Caco-2 (cell line): ENCODE results near the gene MIER3. TPM values are rescaled to one million over a fixed set of nuclear protein-coding genes. Genes with fewer than 3 reads are reported as not detected.

Experiments
- BruUV-seq: library from RNA; stranded (reverse); fragments of 400-500 nt; replicated peaks from 2 replicates; lab custom pipeline; 2021; lab: Mats Ljungman, UMichigan
- CTCF ChIA-PET: fragments of 300-600 bp; sonication (Branson Sonifier 250); formaldehyde crosslinking; loops from one replicate; lab custom pipeline; 2022; ENCODE audit warnings: antibody characterized with exemption; lab: Charles Lee
- POLR2A ChIA-PET: fragments of 300-600 bp; sonication (Branson Sonifier 250); formaldehyde crosslinking; loops from one replicate; lab custom pipeline; 2022; ENCODE audit warnings: antibody characterized with exemption; lab: Charles Lee
- DNase-seq, 2 experiments: peaks; one replicate each; pipeline versions ENCODE4 v3.0.0 to v3.0.0-alpha.2; 2020 to 2022
- H3K27me3 ChIP-seq: replicated peaks from 2 replicates; pipeline ENCODE4 v1.6.0; 2011; ENCODE audit warnings: low read length; ENCODE audit not compliant: control insufficient read depth, insufficient read depth
- H3K36me3 ChIP-seq: 2 replicates; pipeline ENCODE4 v1.5.1; 2011; ENCODE audit warnings: low read length; ENCODE audit not compliant: control insufficient read depth, insufficient read depth
- H3K4me1 ChIP-seq: fragments of 250-450 bp; sonication (Bioruptor Pico); 2 replicates; pipeline ENCODE4 v1.5.1; 2020; ENCODE audit warnings: mild to moderate bottlenecking
- H3K4me3 ChIP-seq: 2 replicates; pipeline ENCODE4 v1.5.1; 2011; ENCODE audit warnings: low read depth, mild to moderate bottlenecking, control low read depth, low read length
- H3K9me3 ChIP-seq: fragments of 250-450 bp; sonication (Bioruptor Pico); 2 replicates; pipeline ENCODE4 v1.5.1; 2020; ENCODE audit warnings: mild to moderate bottlenecking, moderate library complexity
- H3K27ac Mint-ChIP-seq: one replicate; pipeline ENCODE4 v1.8.0; 2022; ENCODE audit warnings: mixed read lengths; ENCODE audit not compliant: unreplicated experiment
- H3K27me3 Mint-ChIP-seq: one replicate; pipeline ENCODE4 v1.8.0; 2022; ENCODE audit warnings: mixed read lengths; ENCODE audit not compliant: insufficient read depth, unreplicated experiment
- H3K36me3 Mint-ChIP-seq: one replicate; pipeline ENCODE4 v1.8.0; 2022; ENCODE audit warnings: mild to moderate bottlenecking, mixed read lengths; ENCODE audit not compliant: insufficient read depth, unreplicated experiment
- H3K4me1 Mint-ChIP-seq: one replicate; pipeline ENCODE4 v1.8.0; 2022; ENCODE audit warnings: low read depth, mixed read lengths; ENCODE audit not compliant: unreplicated experiment
- H3K4me3 Mint-ChIP-seq: one replicate; pipeline ENCODE4 v1.8.0; 2022; ENCODE audit warnings: mild to moderate bottlenecking, moderate library complexity, mixed read lengths; ENCODE audit not compliant: unreplicated experiment
- H3K9me3 Mint-ChIP-seq: one replicate; pipeline ENCODE4 v1.8.0; 2022; ENCODE audit warnings: mixed read lengths; ENCODE audit not compliant: unreplicated experiment
- CTCF ChIP-seq, 2 experiments: fragments of 200-600 bp in 1 of 2; IDR thresholded peaks; 1 replicate in 1 of 2; 2 replicates in 1 of 2; pipeline versions ENCODE4 v1.5.1 to v1.8.0; 2011 to 2022; ENCODE audit warnings: antibody characterized with exemption in 1 of 2, control low read depth in 1 of 2, inconsistent platforms in 1 of 2, low read depth in 1 of 2, low read length in 1 of 2, mild to moderate bottlenecking in 1 of 2, moderate library complexity in 1 of 2; ENCODE audit not compliant: insufficient read depth in 1 of 2, severe bottlenecking in 1 of 2, unreplicated experiment in 1 of 2
- intact Hi-C: fragments of 100-400 bp; cut with micrococcal nuclease; formaldehyde crosslinking; loops from one replicate; pipeline ENCODE4 v1.10.0; 2022; ENCODE audit not compliant: unreplicated experiment
- total RNA-seq: library from RNA; stranded (reverse); gene quantifications from 2 replicates; pipeline ENCODE4 v1.2.3, GENCODE V29; 2022

MIER3 gene
- total RNA-seq, 1 experiment from 2014 or later = 52.7 TPM

GRCh38 chr5:56977822-56978221 is 25.9 kb upstream of the MIER3 start:
- Histone ChIP-seq H3K4me3 (no peak overlapping the region), H3K4me1 (peaks cover 36% of the 10 kb centered on the region), H3K27me3 (no peaks in the 10 kb centered on the region), H3K36me3 (no peaks in the 10 kb centered on the region), H3K9me3 (no peaks in the 10 kb centered on the region)
- Mint-ChIP-seq H3K4me3 (peak overlapping the region; percentile 55), H3K36me3 (no peaks in the 10 kb centered on the region), H3K4me1 (peaks cover 18% of the 10 kb centered on the region), H3K9me3 (peaks cover 19% of the 10 kb centered on the region), H3K27ac (peak overlapping the region; percentile 78), H3K27me3 (no peaks in the 10 kb centered on the region)
- DNase-seq = peak; percentile 66 to 72
- ChIA-PET POLR2A (interaction anchor here (0.5 kb wide), 1 partner anchor 99 kb away, joined by 4 read pairs; no protein-coding TSS in a partner anchor), CTCF (no interaction called here)
- intact Hi-C loops = loop anchor here (1.0 to 2.0 kb wide), 2 partner anchors 15 to 26 kb away; partner anchors contain the start of gene MIER3
- no peak for TF ChIP-seq CTCF (IDR thresholded peaks at IDR 0.05; ENCODE audit: insufficient read depth in 1 of 2, low read depth in 1 of 2, low read length in 1 of 2, severe bottlenecking in 1 of 2, unreplicated experiment in 1 of 2)
- no TSS peak for BruUV-seq

GRCh38 chr5:56977021-56977420 is 25.1 kb upstream of the MIER3 start:
- no TSS peak for BruUV-seq
- intact Hi-C loops = loop anchor here (2.0 kb wide), 1 partner anchor 14 kb away; no protein-coding TSS in a partner anchor

GRCh38 chr5:56974241-56974640 is 22.3 kb upstream of the MIER3 start:
- Histone ChIP-seq H3K27me3 (no peaks in the 10 kb centered on the region), H3K4me1 (peaks cover 41% of the 10 kb centered on the region), H3K36me3 (no peaks in the 10 kb centered on the region), H3K4me3 (no peak overlapping the region), H3K9me3 (no peaks in the 10 kb centered on the region)
- DNase-seq = no peak
- no peaks in the 10 kb centered on the region for H3K36me3 Mint-ChIP-seq
- peaks cover 26% of the 10 kb centered on the region for H3K4me1 Mint-ChIP-seq
- intact Hi-C loops = no loop called here
- H3K27me3 Mint-ChIP-seq = no peaks in the 10 kb centered on the region
- no peak for TF ChIP-seq CTCF (IDR thresholded peaks at IDR 0.05; ENCODE audit: insufficient read depth in 1 of 2, low read depth in 1 of 2, low read length in 1 of 2, severe bottlenecking in 1 of 2, unreplicated experiment in 1 of 2)
- no peak overlapping the region for H3K27ac Mint-ChIP-seq
- ChIA-PET POLR2A (no interaction called here), CTCF (no interaction called here)
- BruUV-seq = no TSS peak
- H3K9me3 Mint-ChIP-seq = peaks cover 7% of the 10 kb centered on the region
- no peak overlapping the region for H3K4me3 Mint-ChIP-seq

More at GRCh38 chr5:56977021-56977420, 25.1 kb upstream of the MIER3 start:
- Mint-ChIP-seq H3K9me3 (peaks cover 19% of the 10 kb centered on the region), H3K4me1 (peaks cover 24% of the 10 kb centered on the region), H3K27me3 (no peaks in the 10 kb centered on the region), H3K27ac (no peak overlapping the region), H3K4me3 (no peak overlapping the region), H3K36me3 (no peaks in the 10 kb centered on the region)
- Histone ChIP-seq H3K4me3 (no peak overlapping the region), H3K27me3 (no peaks in the 10 kb centered on the region), H3K36me3 (no peaks in the 10 kb centered on the region), H3K4me1 (peaks cover 38% of the 10 kb centered on the region), H3K9me3 (no peaks in the 10 kb centered on the region)
- POLR2A ChIA-PET = interaction anchor here (0.5 kb wide), 1 partner anchor 100 kb away, joined by 4 read pairs; no protein-coding TSS in a partner anchor
- no peak for TF ChIP-seq CTCF (IDR thresholded peaks at IDR 0.05; ENCODE audit: insufficient read depth in 1 of 2, low read depth in 1 of 2, low read length in 1 of 2, severe bottlenecking in 1 of 2, unreplicated experiment in 1 of 2)
- CTCF ChIA-PET = no interaction called here
- DNase-seq = no peak
